ENCODE measurements around the gene POMGNT1.
"Not testable (repeated sequence)": the region's sequence is repeated elsewhere in the genome, so short reads cannot be mapped to it uniquely, and the experiment has no call there.

Gene POMGNT1

GRCh38 chr1:46197964-46198811 is at the start of gene POMGNT1:
TSS of gene POMGNT1 (minus strand) at chr1:46198434. CDS start at chr1:46197821, 613 bp downstream.
- DNase-seq (ENCODE audit: low read depth): no peak
- H3K4me3 ChIP-seq (ENCODE audit: low read depth, low read length): peak within 1 kb of the TSS; percentile 72

GRCh38 chr1:46247436-46248121 is 49.3 kb upstream of the POMGNT1 start, which contains the start of gene RAD54L:
TSS of gene RAD54L (plus strand) at chr1:46247763. CDS start at chr1:46248406, 643 bp downstream.
- peak within 1 kb of the TSS; percentile 77 for H3K4me3 ChIP-seq (ENCODE audit: low read depth, low read length)
- peak; percentile 97 for DNase-seq (ENCODE audit: low read depth)

GRCh38 chr1:46246548-46247435 is 48.6 kb upstream of the POMGNT1 start:
- peak overlapping the region; percentile 77 for H3K4me3 ChIP-seq (ENCODE audit: low read depth, low read length)
- peak; percentile 19 for DNase-seq (ENCODE audit: low read depth)

- DNase-seq (ENCODE audit: low read depth); H3K4me3 ChIP-seq (ENCODE audit: low read depth, low read length): not testable (repeated sequence)
Observed at GRCh38 chr1:46246136-46246535, 47.9 kb upstream of the POMGNT1 start.

- H3K4me3 ChIP-seq (ENCODE audit: low read depth, low read length): no peak overlapping the region
- no peak for DNase-seq (ENCODE audit: low read depth)
Observed at GRCh38 chr1:46244656-46245371, 46.6 kb upstream of the POMGNT1 start.

- not testable (repeated sequence) for H3K4me3 ChIP-seq (ENCODE audit: low read depth, low read length); DNase-seq (ENCODE audit: low read depth)
Observed at GRCh38 chr1:46243831-46244230, 45.6 kb upstream of the POMGNT1 start.

- DNase-seq (ENCODE audit: low read depth): no peak
- no peak overlapping the region for H3K4me3 ChIP-seq (ENCODE audit: low read depth, low read length)
Observed at GRCh38 chr1:46242918-46243317, 44.7 kb upstream of the POMGNT1 start.

GRCh38 chr1:46241733-46242132 is 43.5 kb upstream of the POMGNT1 start:
- H3K4me3 ChIP-seq (ENCODE audit: low read depth, low read length); DNase-seq (ENCODE audit: low read depth): not testable (repeated sequence)

GRCh38 chr1:46238865-46239264 is 40.6 kb upstream of the POMGNT1 start:
- DNase-seq (ENCODE audit: low read depth): peak; percentile 46
- H3K4me3 ChIP-seq (ENCODE audit: low read depth, low read length): not testable (repeated sequence)

- DNase-seq (ENCODE audit: low read depth): no peak
- no peak overlapping the region for H3K4me3 ChIP-seq (ENCODE audit: low read depth, low read length)
Observed at GRCh38 chr1:46236882-46237281, 38.6 kb upstream of the POMGNT1 start.

- not testable (repeated sequence) for H3K4me3 ChIP-seq (ENCODE audit: low read depth, low read length); DNase-seq (ENCODE audit: low read depth)
Observed at GRCh38 chr1:46231231-46231630, 33.0 kb upstream of the POMGNT1 start.

GRCh38 chr1:46224966-46225365 is 26.7 kb upstream of the POMGNT1 start:
- DNase-seq (ENCODE audit: low read depth): no peak
- H3K4me3 ChIP-seq (ENCODE audit: low read depth, low read length): no peak overlapping the region

- peak; percentile 68 for DNase-seq (ENCODE audit: low read depth)
- no peak overlapping the region for H3K4me3 ChIP-seq (ENCODE audit: low read depth, low read length)
Observed at GRCh38 chr1:46223472-46223943, 25.3 kb upstream of the POMGNT1 start.

GRCh38 chr1:46223055-46223454 is 24.8 kb upstream of the POMGNT1 start:
- H3K4me3 ChIP-seq (ENCODE audit: low read depth, low read length); DNase-seq (ENCODE audit: low read depth): not testable (repeated sequence)

- no peak overlapping the region for H3K4me3 ChIP-seq (ENCODE audit: low read depth, low read length)
- DNase-seq (ENCODE audit: low read depth): no peak
Observed at GRCh38 chr1:46221749-46222148, 23.5 kb upstream of the POMGNT1 start.

- no peak for DNase-seq (ENCODE audit: low read depth)
- no peak overlapping the region for H3K4me3 ChIP-seq (ENCODE audit: low read depth, low read length)
Observed at GRCh38 chr1:46220808-46221207, 22.6 kb upstream of the POMGNT1 start.

- H3K4me3 ChIP-seq (ENCODE audit: low read depth, low read length): no peak overlapping the region
Observed at GRCh38 chr1:46219551-46220520, 21.6 kb upstream of the POMGNT1 start.

GRCh38 chr1:46218443-46218842 is 20.2 kb upstream of the POMGNT1 start:
- no peak for DNase-seq (ENCODE audit: low read depth)
- no peak overlapping the region for H3K4me3 ChIP-seq (ENCODE audit: low read depth, low read length)

More at GRCh38 chr1:46219551-46220520, 21.6 kb upstream of the POMGNT1 start:
- DNase-seq (ENCODE audit: low read depth): no peak

All from skeletal muscle cell (primary cell).